GM10266 (cell line): ENCODE results near the gene ATP10D.

Source experiments
- DNase-seq: peaks from one replicate; pipeline ENCODE4 v3.0.0; 2012; ENCODE audit errors: extremely low spot score
- CTCF ChIP-seq: IDR thresholded peaks from 2 replicates; pipeline ENCODE4 v1.5.1; 2012; ENCODE audit warnings: mild to moderate bottlenecking, low read depth; ENCODE audit not compliant: control insufficient read depth, insufficient read depth; ENCODE audit errors: missing control alignments

Gene ATP10D

DNA sequence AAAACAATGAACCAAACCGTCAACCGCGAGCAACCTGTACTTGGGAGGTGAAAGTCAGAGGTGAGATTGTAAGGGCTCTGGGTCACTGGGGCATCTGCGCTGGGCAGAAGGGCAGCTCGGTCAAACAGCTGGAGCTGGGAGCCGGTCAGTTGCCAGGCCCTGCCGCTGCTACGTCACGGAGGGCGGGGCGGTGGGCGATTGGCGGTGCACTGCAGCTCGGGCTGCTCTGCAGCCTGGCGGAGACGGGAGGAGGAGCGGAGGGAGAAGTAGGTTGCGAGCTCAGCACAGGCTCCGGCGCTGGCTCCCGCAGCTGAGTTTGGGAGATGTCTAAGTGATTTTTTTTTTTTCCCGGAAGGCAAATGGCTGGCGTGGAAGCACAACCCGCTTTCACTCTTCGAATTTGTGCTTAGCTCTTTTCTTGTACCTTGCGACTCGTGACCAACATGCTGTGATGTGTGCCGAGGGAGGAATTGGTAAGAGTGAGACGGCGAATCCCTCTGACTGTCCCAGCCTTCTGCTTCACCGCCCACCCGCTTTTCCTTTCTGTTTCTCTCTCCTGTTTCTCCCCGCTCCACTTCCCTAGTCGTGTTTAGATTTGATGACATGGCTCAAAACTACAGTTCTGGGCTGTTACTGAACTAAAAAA, at the start of gene ATP10D:
ATP10D (plus strand) TSS at position 229 of the 646 bp plus-strand sequence. CDS start 27,266 bp downstream, outside the sequence.
- no peak for TF ChIP-seq CTCF
- DNase-seq = peak; percentile 77

DNA sequence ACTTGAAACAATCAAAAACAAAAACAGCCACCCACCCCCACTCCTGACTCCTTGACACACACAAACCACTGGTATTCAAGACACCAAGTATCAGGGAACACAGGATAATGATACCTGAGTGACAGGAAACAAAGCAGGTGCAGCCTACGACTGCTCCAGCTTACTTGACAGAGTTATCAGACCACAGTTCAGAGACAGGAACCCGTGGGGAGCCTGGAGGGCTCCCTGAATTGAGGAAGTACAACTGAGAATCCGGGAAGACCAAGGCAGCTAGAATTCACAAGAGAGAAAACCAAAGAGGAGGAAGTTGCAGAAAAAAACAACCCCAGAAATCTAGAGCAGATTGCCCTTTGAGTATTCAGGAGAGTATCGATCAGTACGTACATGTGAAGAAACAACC, 42.1 kb upstream of the ATP10D start:
- no peak for DNase-seq
- TF ChIP-seq CTCF = no peak

DNA sequence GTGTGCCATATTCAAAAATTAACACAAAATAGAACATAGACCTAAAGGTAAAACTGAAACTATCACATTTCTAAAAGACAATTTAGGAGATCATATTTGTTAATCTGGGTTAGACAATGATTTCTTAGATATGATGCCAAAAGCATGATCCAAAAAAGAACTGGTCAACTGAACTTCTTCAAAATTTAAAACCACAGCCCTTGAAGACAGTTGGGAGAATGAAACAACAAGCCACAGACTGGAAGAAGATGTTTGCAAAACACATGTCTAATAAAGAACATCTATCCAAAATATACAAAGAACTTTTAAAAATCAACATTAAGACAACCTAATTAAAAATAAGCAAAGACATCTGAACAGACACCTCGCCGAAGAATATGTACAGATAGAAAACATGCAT, 41.0 kb upstream of the ATP10D start:
- DNase-seq = no peak
- TF ChIP-seq CTCF = no peak

GRCh38 chr4:47451657-47452056, 33.4 kb upstream of the ATP10D start:
- no peak for DNase-seq
- TF ChIP-seq CTCF = no peak

GRCh38 chr4:47462799-47463234, 22.3 kb upstream of the ATP10D start:
- TF ChIP-seq CTCF = no peak
- no peak for DNase-seq

GRCh38 chr4:47463235-47463956, 21.7 kb upstream of the ATP10D start, which contains the start of gene COMMD8:
TSS of gene COMMD8 (minus strand) at chr4:47463702. CDS start at chr4:47463651, 51 bp downstream.
- DNase-seq = peak; percentile 91
- peak; percentile 26 for TF ChIP-seq CTCF

DNA sequence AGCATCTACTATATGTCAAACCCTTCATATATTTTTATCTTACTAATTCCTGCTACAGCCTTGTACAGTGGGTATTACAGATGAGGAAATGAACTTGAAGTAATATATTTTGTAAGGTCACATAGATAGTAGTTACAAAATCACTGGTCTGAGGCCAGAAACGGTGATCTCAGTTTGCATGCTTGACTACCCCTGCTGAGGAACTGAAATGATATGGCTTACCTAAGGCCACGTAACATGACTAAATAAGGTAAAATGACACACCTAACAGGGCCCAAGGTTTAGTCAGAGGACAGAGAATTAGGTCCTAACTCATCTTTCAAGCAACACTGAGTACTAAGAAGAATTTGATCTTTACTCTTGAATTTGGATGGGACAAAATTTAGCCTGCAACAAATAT, 20.1 kb upstream of the ATP10D start:
- TF ChIP-seq CTCF = no peak
- DNase-seq = peak; percentile 22
